ENCODE data around the gene RSKR. TPM values are rescaled to one million over a fixed set of nuclear protein-coding genes. Genes with fewer than 3 reads are reported as not detected.

Gene RSKR
- 2.6 and 4.9 TPM in 2 replicates for total RNA-seq

GRCh38 chr17:28613931-28614381 is at the start of gene RSKR:
RSKR (minus strand) TSS chr17:28614185; CDS start chr17:28614161, 24 bp downstream.

GRCh38 chr17:28661635-28662526 is 47.9 kb upstream of the RSKR start, which contains the start of the genes SDF2 and SUPT6H:
SDF2 (minus strand) TSS chr17:28661906; CDS start chr17:28661876, 30 bp downstream.
SUPT6H (plus strand) TSS chr17:28662205; CDS start chr17:28673402, 11,197 bp downstream.

GRCh38 chr17:28644787-28645575 is 31.0 kb upstream of the RSKR start, which contains the start of gene BLTP2:
BLTP2 (minus strand) TSS chr17:28645158; CDS start chr17:28645056, 102 bp downstream.

GRCh38 chr17:28598799-28599310 is 15.1 kb downstream of the RSKR start, which contains the start of gene SPAG5:
SPAG5 (minus strand) TSS chr17:28599025; CDS start chr17:28598946, 79 bp downstream.

GRCh38 chr17:28576758-28577465 is 37.1 kb downstream of the RSKR start, which contains the start of gene ALDOC:
ALDOC (minus strand) TSS chr17:28576895; CDS start chr17:28575532, 1,363 bp downstream.

GRCh38 chr17:28571361-28572122 is 42.4 kb downstream of the RSKR start, which contains the start of gene PIGS:
PIGS (minus strand) TSS chr17:28571524; CDS start chr17:28571496, 28 bp downstream.

Other genes starting within 250 kb of the RSKR start
- gene SEBOX, start 249.0 kb downstream of the RSKR start, total RNA-seq, result not detected in 2 replicates
- under 0.01 and 0.30 TPM in 2 replicates for gene VTN, start 243.9 kb downstream of the RSKR start, total RNA-seq
- gene SARM1, start 242.5 kb downstream of the RSKR start, total RNA-seq, result 2.6 and 5.5 TPM in 2 replicates
- gene SLC46A1, start 208.0 kb downstream of the RSKR start, total RNA-seq, result 1.6 and 4.4 TPM in 2 replicates
- gene SLC13A2, start 140.5 kb downstream of the RSKR start, total RNA-seq, result not detected in 2 replicates
- gene FOXN1, start 107.8 kb downstream of the RSKR start, total RNA-seq, result not detected in 2 replicates
- gene UNC119, start 61.6 kb downstream of the RSKR start, total RNA-seq, result 16.2 and 28.6 TPM in 2 replicates
- gene PIGS, start 42.7 kb downstream of the RSKR start, total RNA-seq, result 55.9 and 69.9 TPM in 2 replicates
- 19.8 and 41.9 TPM in 2 replicates for gene ALDOC, start 37.3 kb downstream of the RSKR start, total RNA-seq
- gene SPAG5, start 15.2 kb downstream of the RSKR start, total RNA-seq, result 29.2 and 37.8 TPM in 2 replicates
- gene BLTP2, start 31.0 kb upstream of the RSKR start, total RNA-seq, result 156 and 164 TPM in 2 replicates
- 72.0 and 76.0 TPM in 2 replicates for gene SDF2, start 47.7 kb upstream of the RSKR start, total RNA-seq
- 26.3 and 31.3 TPM in 2 replicates for gene SUPT6H, start 48.0 kb upstream of the RSKR start, total RNA-seq
- gene PROCA1, start 97.7 kb upstream of the RSKR start, total RNA-seq, result 0.65 and 1.5 TPM in 2 replicates
- gene RAB34, start 103.7 kb upstream of the RSKR start, total RNA-seq, result 137 and 157 TPM in 2 replicates
- 376 and 820 TPM in 2 replicates for gene RPL23A, start 105.8 kb upstream of the RSKR start, total RNA-seq
- 1.6 and 1.7 TPM in 2 replicates for gene TLCD1, start 112.0 kb upstream of the RSKR start, total RNA-seq
- 1.6 and 2.0 TPM in 2 replicates for gene NEK8, start 114.6 kb upstream of the RSKR start, total RNA-seq
- 33.7 and 46.4 TPM in 2 replicates for gene TRAF4, start 129.8 kb upstream of the RSKR start, total RNA-seq
- 2.7 and 4.2 TPM in 2 replicates for gene FAM222B, start 228.6 kb upstream of the RSKR start, total RNA-seq
- gene ERAL1, start 240.8 kb upstream of the RSKR start, total RNA-seq, result 37.4 and 48.2 TPM in 2 replicates